ENCODE results near the gene ADAMTS14. TPM values are rescaled to one million over a fixed set of nuclear protein-coding genes. Genes with fewer than 3 reads are reported as not detected.

ADAMTS14 gene
- total RNA-seq, 1 donor from 2014 or later, result 0.19 TPM

DNA sequence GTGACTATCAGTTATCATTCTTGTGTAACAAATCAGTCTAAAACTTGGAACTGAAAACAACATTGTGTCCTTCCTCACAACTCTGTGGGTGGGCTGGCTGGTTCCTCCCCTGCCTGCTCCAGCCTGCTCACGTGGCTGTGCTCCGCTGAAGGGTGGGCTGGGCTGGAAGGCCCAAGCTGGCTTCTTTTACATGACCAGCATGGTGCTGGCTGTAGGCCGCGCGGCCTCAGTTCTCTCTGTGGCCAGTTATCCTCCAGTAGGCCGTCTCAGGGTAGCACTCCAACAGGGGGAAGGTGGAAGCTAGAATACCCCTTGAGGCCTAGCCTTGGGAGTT lies 11.3 kb downstream of the ADAMTS14 start:
- H3K4me1 Mint-ChIP-seq, result peaks cover 35% of the 10 kb centered on the region
- H3K27me3 Mint-ChIP-seq (ENCODE audit: low read depth), result no peaks in the 10 kb centered on the region
- H3K9me3 Mint-ChIP-seq, result no peaks in the 10 kb centered on the region
- DNase-seq (ENCODE audit: low read depth, low spot score), result no peak
- peak overlapping the region; percentile 83 for H3K27ac Mint-ChIP-seq (ENCODE audit: unreplicated experiment)
- TF ChIP-seq CTCF (conservative IDR thresholded peaks at IDR 0.05), result no peak
- H3K36me3 Mint-ChIP-seq (ENCODE audit: low read depth), result no peaks in the 10 kb centered on the region
- H3K4me3 Mint-ChIP-seq, result no peak overlapping the region

GRCh38 chr10:70683940-70684339 lies 11.6 kb downstream of the ADAMTS14 start:
- no peak overlapping the region for H3K27ac Mint-ChIP-seq (ENCODE audit: unreplicated experiment)
- no peaks in the 10 kb centered on the region for H3K9me3 Mint-ChIP-seq
- no peaks in the 10 kb centered on the region for H3K27me3 Mint-ChIP-seq (ENCODE audit: low read depth)
- DNase-seq (ENCODE audit: low read depth, low spot score), result no peak
- H3K36me3 Mint-ChIP-seq (ENCODE audit: low read depth), result no peaks in the 10 kb centered on the region
- H3K4me3 Mint-ChIP-seq, result no peak overlapping the region
- no peak for TF ChIP-seq CTCF (conservative IDR thresholded peaks at IDR 0.05)
- H3K4me1 Mint-ChIP-seq, result peaks cover 31% of the 10 kb centered on the region

DNA sequence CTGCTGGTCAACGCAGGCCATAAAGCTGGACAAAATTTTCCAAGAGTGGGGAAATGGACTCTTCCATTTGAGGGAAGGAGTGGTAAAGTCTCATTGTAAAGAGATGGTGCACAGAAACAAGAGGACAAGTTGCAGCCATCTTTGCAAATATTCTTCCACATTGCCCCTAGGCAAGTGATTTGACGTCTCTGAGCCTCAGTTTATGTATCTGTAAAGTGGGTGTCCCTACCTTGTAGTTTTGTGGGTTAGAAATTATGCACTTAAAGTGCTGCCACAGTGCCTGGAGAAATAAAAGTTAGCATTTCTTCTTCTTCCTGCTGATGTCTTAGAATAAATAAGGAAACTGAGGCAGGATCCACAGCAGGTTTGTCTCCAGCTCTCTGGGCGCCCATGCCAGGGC lies 12.1 kb downstream of the ADAMTS14 start:
- no peak for DNase-seq (ENCODE audit: low read depth, low spot score)
- H3K4me1 Mint-ChIP-seq, result peaks cover 29% of the 10 kb centered on the region
- H3K36me3 Mint-ChIP-seq (ENCODE audit: low read depth), result no peaks in the 10 kb centered on the region
- H3K4me3 Mint-ChIP-seq, result no peak overlapping the region
- H3K27ac Mint-ChIP-seq (ENCODE audit: unreplicated experiment), result no peak overlapping the region
- no peak for TF ChIP-seq CTCF (conservative IDR thresholded peaks at IDR 0.05)
- H3K9me3 Mint-ChIP-seq, result no peaks in the 10 kb centered on the region
- no peaks in the 10 kb centered on the region for H3K27me3 Mint-ChIP-seq (ENCODE audit: low read depth)

DNA sequence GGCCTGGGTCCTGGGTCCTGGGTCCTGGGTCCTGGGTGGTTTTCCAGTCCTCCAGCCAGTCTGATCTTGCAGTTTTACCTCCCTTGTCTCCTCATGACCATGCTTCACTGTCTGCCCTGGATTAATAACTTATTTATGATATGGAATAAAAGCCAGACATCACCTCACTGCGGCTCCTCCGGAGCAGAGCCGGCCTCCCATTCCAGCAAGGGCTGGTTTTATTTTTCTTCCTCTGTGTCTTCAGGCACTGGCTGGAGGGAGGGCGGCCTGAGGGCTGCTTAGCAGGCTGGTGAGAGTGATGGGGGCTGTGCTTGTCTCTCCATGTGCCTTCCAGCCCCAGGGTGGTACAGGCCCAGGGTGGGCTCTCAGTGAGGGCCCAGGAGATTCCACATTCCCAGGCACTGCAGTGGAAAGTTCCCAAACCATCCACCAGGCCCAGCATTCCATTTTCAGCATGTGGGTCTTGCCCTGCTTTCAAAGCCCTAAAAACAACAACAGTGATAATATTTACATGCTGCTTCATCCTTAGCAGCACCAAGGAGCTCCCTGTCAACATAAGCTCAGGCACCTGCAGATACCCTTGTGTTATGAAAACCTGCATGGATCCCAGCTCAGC lies 12.6 kb downstream of the ADAMTS14 start:
- Mint-ChIP-seq H3K27me3 (ENCODE audit: low read depth) (no peaks in the 10 kb centered on the region), H3K27ac (ENCODE audit: unreplicated experiment) (no peak overlapping the region), H3K36me3 (ENCODE audit: low read depth) (no peaks in the 10 kb centered on the region), H3K4me3 (no peak overlapping the region), H3K4me1 (peaks cover 29% of the 10 kb centered on the region), H3K9me3 (no peaks in the 10 kb centered on the region)
- no peak for DNase-seq (ENCODE audit: low read depth, low spot score)
- TF ChIP-seq CTCF (conservative IDR thresholded peaks at IDR 0.05), result no peak

DNA sequence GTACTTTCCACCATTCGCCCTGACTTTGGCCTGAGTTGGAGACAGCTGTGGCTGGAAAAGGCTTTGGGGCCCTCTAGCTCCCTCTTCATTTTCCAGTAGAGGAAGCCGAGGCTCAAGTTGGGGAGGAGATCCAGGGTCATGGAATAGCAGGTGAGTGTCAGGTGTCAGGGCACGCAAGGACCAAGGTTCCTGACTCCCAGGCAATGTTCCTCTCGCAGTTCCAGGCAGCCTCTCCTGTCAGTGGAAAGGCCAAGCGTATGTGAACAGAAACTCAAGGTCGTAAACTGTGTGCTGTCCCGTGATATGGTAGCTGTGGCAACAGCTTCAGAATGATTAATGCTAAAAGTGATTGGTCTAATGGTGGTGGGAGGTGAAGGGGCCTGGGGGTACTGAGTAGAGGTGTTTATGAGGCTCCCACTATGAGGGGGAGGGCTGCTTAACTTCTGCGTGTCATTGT lies 13.2 kb downstream of the ADAMTS14 start:
- no peak for TF ChIP-seq CTCF (conservative IDR thresholded peaks at IDR 0.05)
- Mint-ChIP-seq H3K36me3 (ENCODE audit: low read depth) (no peaks in the 10 kb centered on the region), H3K27me3 (ENCODE audit: low read depth) (no peaks in the 10 kb centered on the region), H3K4me3 (no peak overlapping the region), H3K4me1 (peaks cover 29% of the 10 kb centered on the region), H3K9me3 (no peaks in the 10 kb centered on the region), H3K27ac (ENCODE audit: unreplicated experiment) (no peak overlapping the region)
- DNase-seq (ENCODE audit: low read depth, low spot score), result no peak

Measured in neural crest cell (in vitro differentiated cells).